Heart left ventricle (tissue), 13 donors: Measurements from ENCODE around the gene KLHL18.

Experiments used
- POLR2A ChIP-seq, 2 donors: fragments of 450-650 bp; IDR thresholded peaks; one replicate each; pipeline ENCODE4 v1.6.1; 2017; ENCODE audit warnings: antibody characterized with exemption in 2 of 2, mild to moderate bottlenecking in 2 of 2, moderate library complexity in 2 of 2
- TF ChIP-seq, protein P1 (sequence below), 12 donors: fragments of 200-600 bp; sonication (generic) in 4 of 12; IDR thresholded peaks; one replicate each; pipeline versions ENCODE4 v1.5.0 to v1.8.0; 2018 to 2022; ENCODE audit warnings: antibody characterized with exemption in 12 of 12, mild to moderate bottlenecking in 5 of 12
- donor health status: ischemic (EF 13 %, LVEDD 7.1; RV severe dilation, severe dysfunction).
- donor health status: DM: no; HTN: yes; CAD: no.
- donor health status: DM: no; HTN: no; CAD: no.
- donor health status: ischemic (EF 25% LVEDD 6.9; RV normal size, moderate dysfunction).
- donor health status: ischemic (EF 25% LVEDD 5.7; RV mildly dilated, moderate dysfunction).
- donor health status: ischemic (EF 35%, LVEDD 5.7; RV mildly dilated, moderate dysfunction).
- donor health status: nonischemic (EF 11% LVEDD 7.7; RV severe dilation, severe dysfunction).
- donor health status: DM: yes; HTN: yes; CAD: no.
- donor health status: PGD.
- donor health status: ischemic (EF 29% LVEDD 5.4; RV normal size, mild dysfunction).
- donor health status: nonischemic (EF 23%, LVEDD 6.1; RV moderate dilation, normal function).

GRCh38 chr3:47324278-47324865 is 41.6 kb downstream of the KLHL18 start:
- TF ChIP-seq, protein P1, sequence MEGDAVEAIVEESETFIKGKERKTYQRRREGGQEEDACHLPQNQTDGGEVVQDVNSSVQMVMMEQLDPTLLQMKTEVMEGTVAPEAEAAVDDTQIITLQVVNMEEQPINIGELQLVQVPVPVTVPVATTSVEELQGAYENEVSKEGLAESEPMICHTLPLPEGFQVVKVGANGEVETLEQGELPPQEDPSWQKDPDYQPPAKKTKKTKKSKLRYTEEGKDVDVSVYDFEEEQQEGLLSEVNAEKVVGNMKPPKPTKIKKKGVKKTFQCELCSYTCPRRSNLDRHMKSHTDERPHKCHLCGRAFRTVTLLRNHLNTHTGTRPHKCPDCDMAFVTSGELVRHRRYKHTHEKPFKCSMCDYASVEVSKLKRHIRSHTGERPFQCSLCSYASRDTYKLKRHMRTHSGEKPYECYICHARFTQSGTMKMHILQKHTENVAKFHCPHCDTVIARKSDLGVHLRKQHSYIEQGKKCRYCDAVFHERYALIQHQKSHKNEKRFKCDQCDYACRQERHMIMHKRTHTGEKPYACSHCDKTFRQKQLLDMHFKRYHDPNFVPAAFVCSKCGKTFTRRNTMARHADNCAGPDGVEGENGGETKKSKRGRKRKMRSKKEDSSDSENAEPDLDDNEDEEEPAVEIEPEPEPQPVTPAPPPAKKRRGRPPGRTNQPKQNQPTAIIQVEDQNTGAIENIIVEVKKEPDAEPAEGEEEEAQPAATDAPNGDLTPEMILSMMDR (IDR thresholded peaks at IDR 0.05): peak; percentile 60 to 80 (median 68)
- TF ChIP-seq POLR2A (IDR thresholded peaks at IDR 0.05): no peak
